Osteocyte (in vitro differentiated cells): Measurements from ENCODE around the gene PGAP3. TPM values are rescaled to one million over a fixed set of nuclear protein-coding genes. Genes with fewer than 3 reads are reported as not detected.

Experiments used
- DNase-seq: peaks from one replicate; pipeline ENCODE4 v3.0.0; 2021; ENCODE audit warnings: mixed read lengths; ENCODE audit not compliant: unreplicated experiment; ENCODE audit errors: extremely low spot score
- H3K27ac Mint-ChIP-seq: one replicate; pipeline ENCODE4 v1.8.0; 2021; ENCODE audit warnings: mild to moderate bottlenecking, mixed read lengths; ENCODE audit not compliant: unreplicated experiment
- H3K27me3 Mint-ChIP-seq: one replicate; pipeline ENCODE4 v1.8.0; 2021; ENCODE audit warnings: mixed read lengths; ENCODE audit not compliant: unreplicated experiment
- H3K36me3 Mint-ChIP-seq: one replicate; pipeline ENCODE4 v1.8.0; 2021; ENCODE audit warnings: mixed read lengths; ENCODE audit not compliant: unreplicated experiment
- H3K4me1 Mint-ChIP-seq: one replicate; pipeline ENCODE4 v1.8.0; 2021; ENCODE audit warnings: mixed read lengths; ENCODE audit not compliant: unreplicated experiment
- H3K4me3 Mint-ChIP-seq: one replicate; pipeline ENCODE4 v1.8.0; 2021; ENCODE audit warnings: mild to moderate bottlenecking, moderate library complexity, mixed read lengths; ENCODE audit not compliant: unreplicated experiment
- H3K9me3 Mint-ChIP-seq: one replicate; pipeline ENCODE4 v1.8.0; 2021; ENCODE audit warnings: mixed read lengths; ENCODE audit not compliant: unreplicated experiment
- total RNA-seq: library from RNA; stranded (reverse); gene quantifications from 2 replicates; pipeline ENCODE4 v1.2.1, GENCODE V29; 2021
- TF ChIP-seq, protein P1 (sequence below): fragments of 200-600 bp; sonication (generic); IDR thresholded peaks from 2 replicates; pipeline ENCODE4 v1.5.0; 2021; ENCODE audit warnings: antibody characterized with exemption, mild to moderate bottlenecking, moderate library complexity

Gene PGAP3
- total RNA-seq, 1 donor from 2014 or later: 33.8 TPM

- Mint-ChIP-seq H3K4me1 (peaks cover 15% of the 10 kb centered on the region), H3K27ac (no peak overlapping the region), H3K36me3 (no peaks in the 10 kb centered on the region), H3K4me3 (peak overlapping the region; percentile 65), H3K9me3 (no peaks in the 10 kb centered on the region), H3K27me3 (peaks cover 60% of the 10 kb centered on the region)
- TF ChIP-seq, protein P1, sequence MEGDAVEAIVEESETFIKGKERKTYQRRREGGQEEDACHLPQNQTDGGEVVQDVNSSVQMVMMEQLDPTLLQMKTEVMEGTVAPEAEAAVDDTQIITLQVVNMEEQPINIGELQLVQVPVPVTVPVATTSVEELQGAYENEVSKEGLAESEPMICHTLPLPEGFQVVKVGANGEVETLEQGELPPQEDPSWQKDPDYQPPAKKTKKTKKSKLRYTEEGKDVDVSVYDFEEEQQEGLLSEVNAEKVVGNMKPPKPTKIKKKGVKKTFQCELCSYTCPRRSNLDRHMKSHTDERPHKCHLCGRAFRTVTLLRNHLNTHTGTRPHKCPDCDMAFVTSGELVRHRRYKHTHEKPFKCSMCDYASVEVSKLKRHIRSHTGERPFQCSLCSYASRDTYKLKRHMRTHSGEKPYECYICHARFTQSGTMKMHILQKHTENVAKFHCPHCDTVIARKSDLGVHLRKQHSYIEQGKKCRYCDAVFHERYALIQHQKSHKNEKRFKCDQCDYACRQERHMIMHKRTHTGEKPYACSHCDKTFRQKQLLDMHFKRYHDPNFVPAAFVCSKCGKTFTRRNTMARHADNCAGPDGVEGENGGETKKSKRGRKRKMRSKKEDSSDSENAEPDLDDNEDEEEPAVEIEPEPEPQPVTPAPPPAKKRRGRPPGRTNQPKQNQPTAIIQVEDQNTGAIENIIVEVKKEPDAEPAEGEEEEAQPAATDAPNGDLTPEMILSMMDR: no peak
- no peak for DNase-seq
Observed at GRCh38 chr17:39627047-39627711, 60.7 kb downstream of the PGAP3 start.

DNA sequence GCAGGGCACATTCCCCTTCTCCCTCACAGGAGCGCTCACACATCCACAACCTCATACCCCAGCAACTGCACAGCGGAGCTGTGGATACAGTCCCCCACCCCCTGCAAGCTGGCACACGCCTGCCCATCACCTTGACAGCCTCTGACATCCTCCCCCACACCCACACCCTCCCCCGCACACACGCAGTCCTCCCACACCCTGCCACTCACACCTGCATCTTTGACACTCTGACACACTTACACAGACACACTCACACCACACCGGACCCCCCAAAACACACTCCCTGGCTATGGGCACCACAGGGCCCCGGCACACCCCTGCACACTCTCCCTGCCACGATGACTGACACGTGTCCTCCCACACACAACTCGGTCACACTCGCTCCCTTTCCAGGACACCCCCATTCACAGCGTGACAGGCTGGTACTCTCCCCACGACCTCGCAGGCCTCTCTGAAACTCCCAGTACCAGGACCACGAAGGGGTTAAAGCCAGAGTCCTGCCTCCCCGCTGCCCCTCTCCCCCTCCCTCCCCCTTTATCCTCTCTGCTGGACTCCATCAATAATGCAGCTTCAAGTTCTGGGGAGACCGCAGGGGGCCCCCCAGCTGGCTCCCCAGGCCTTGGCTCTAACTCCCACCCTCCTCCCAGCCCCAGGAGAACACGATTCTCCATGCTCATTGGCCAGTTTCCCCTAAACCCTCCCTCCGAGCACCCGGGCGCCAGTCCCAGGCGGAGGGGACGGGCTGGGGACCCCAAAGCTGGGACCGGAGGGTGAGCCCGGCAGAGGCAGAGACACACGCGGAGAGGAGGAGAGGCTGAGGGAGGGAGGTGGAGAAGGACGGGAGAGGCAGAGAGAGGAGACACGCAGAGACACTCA is 61.4 kb downstream of the PGAP3 start, which contains the start of gene PPP1R1B:
PPP1R1B (plus strand) TSS at position 782 of the 876 bp plus-strand sequence. CDS start 441 bp downstream, outside the sequence.
- TF ChIP-seq, protein P1: no peak
- no peak for DNase-seq
- no peaks in the 10 kb centered on the region for H3K9me3 Mint-ChIP-seq
- H3K4me1 Mint-ChIP-seq: peaks cover 20% of the 10 kb centered on the region
- H3K36me3 Mint-ChIP-seq: no peaks in the 10 kb centered on the region
- H3K27ac Mint-ChIP-seq: no peak within 1 kb of the TSS
- peaks cover 55% of the 10 kb centered on the region for H3K27me3 Mint-ChIP-seq
- H3K4me3 Mint-ChIP-seq: peak within 1 kb of the TSS; percentile 65

- no peak for DNase-seq
- no peak overlapping the region for H3K27ac Mint-ChIP-seq
- H3K9me3 Mint-ChIP-seq: no peaks in the 10 kb centered on the region
- H3K4me3 Mint-ChIP-seq: no peak overlapping the region
- H3K36me3 Mint-ChIP-seq: no peaks in the 10 kb centered on the region
- H3K4me1 Mint-ChIP-seq: peaks cover 20% of the 10 kb centered on the region
- H3K27me3 Mint-ChIP-seq: peaks cover 47% of the 10 kb centered on the region
- TF ChIP-seq, protein P1: no peak
Observed at GRCh38 chr17:39625198-39625785, 62.6 kb downstream of the PGAP3 start.

DNA sequence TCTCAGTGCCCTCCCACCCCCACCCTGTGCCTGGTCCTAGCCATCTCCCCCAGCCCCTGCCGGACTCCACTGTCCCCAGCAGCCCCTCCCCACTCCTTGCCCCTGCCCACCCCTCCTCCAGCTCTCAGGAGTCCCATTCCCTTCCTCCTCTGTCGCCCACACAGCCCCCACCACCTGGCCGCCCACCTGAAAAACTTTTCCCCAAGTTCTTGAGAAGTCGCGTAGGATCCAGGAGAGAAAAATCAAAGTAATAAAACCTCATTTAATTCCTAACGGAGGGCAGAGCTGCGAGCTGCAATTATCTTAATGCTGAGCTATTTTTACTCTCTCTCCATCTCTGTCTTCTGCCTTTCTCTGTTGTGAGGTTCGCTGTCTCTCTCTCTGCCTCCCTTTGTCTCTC is 63.5 kb downstream of the PGAP3 start:
- H3K4me1 Mint-ChIP-seq: peaks cover 20% of the 10 kb centered on the region
- no peak overlapping the region for H3K4me3 Mint-ChIP-seq
- H3K27me3 Mint-ChIP-seq: peaks cover 44% of the 10 kb centered on the region
- H3K27ac Mint-ChIP-seq: no peak overlapping the region
- TF ChIP-seq, protein P1: no peak
- H3K36me3 Mint-ChIP-seq: no peaks in the 10 kb centered on the region
- H3K9me3 Mint-ChIP-seq: no peaks in the 10 kb centered on the region
- no peak for DNase-seq
